Transverse colon (tissue), 4 donors: ENCODE data around the gene SENP5.

ENCODE experiments used
- CTCF ChIP-seq, 5 experiments: fragments of 200-600 bp in 3 of 5; fragments of 450-650 bp in 2 of 5; sonication (generic) in 3 of 5; IDR thresholded peaks; 1 replicate in 2 of 5; 2 replicates in 3 of 5; pipeline ENCODE4 v1.5.1; 2016 to 2017; ENCODE audit warnings: antibody characterized with exemption in 5 of 5, inconsistent platforms in 3 of 5, mild to moderate bottlenecking in 2 of 5, moderate library complexity in 1 of 5
- EP300 ChIP-seq: sonication (generic); formaldehyde crosslinking; IDR thresholded peaks from one replicate; pipeline ENCODE4 v1.6.1; 2017; ENCODE audit warnings: antibody characterized with exemption, low read depth
- POLR2AphosphoS5 ChIP-seq, 3 donors: sonication (generic); formaldehyde crosslinking; IDR thresholded peaks; one replicate each; pipeline ENCODE4 v1.6.1; 2016; ENCODE audit warnings: antibody characterized with exemption in 3 of 3

GRCh38 chr3:196951371-196951770 lies 83.7 kb downstream of the SENP5 start:
- TF ChIP-seq CTCF (IDR thresholded peaks at IDR 0.05) (no peak), POLR2AphosphoS5 (IDR thresholded peaks at IDR 0.05) (no peak), EP300 (no peak)
